AG09319 (cell line): Measurements from ENCODE around the gene PSD.

Experiments
- DNase-seq: peaks from one replicate; pipeline ENCODE4 v3.0.0-alpha.2; 2010; ENCODE audit warnings: low read depth; ENCODE audit errors: extremely low read depth
- TF ChIP-seq, protein P1 (sequence below): IDR thresholded peaks from 2 replicates; pipeline ENCODE4 v1.5.1; 2011; ENCODE audit warnings: low read depth, mild to moderate bottlenecking, inconsistent platforms, low read length, moderate library complexity

Gene PSD

DNA sequence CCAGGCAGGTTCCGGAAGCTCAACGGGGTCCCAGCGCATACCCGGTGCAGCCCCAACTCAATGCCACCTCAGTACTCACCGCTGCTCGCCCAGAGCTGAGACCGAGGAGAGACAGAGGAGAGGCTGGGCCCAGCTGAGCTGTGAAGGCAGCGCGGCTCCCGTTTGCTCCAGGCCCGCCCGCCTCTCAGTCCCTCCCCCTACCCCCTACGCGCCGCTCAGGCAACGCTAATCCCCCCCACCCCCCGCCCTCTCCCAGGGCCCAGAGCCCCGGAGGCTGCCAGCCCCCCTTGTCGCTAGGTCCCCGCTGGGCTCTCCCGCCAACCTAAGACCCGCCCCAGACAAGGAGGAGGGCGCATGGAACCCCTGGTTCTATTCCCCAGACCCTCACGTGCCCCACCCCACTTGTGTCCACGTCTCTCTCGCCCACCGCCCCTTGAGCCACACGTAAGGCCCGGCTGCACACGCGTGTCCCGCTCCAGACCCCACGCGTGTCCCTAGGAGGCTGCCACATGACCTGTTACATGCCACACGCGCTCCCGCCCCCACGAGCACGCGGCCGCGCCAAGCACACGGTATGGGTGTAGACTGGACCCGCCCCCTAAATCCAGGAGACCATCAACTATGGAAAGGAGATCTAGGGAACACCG lies at the start of gene PSD:
PSD (minus strand) TSS at position 164 of the 647 bp plus-strand sequence. CDS start 1,747 bp downstream, outside the sequence.
- TF ChIP-seq, protein P1, sequence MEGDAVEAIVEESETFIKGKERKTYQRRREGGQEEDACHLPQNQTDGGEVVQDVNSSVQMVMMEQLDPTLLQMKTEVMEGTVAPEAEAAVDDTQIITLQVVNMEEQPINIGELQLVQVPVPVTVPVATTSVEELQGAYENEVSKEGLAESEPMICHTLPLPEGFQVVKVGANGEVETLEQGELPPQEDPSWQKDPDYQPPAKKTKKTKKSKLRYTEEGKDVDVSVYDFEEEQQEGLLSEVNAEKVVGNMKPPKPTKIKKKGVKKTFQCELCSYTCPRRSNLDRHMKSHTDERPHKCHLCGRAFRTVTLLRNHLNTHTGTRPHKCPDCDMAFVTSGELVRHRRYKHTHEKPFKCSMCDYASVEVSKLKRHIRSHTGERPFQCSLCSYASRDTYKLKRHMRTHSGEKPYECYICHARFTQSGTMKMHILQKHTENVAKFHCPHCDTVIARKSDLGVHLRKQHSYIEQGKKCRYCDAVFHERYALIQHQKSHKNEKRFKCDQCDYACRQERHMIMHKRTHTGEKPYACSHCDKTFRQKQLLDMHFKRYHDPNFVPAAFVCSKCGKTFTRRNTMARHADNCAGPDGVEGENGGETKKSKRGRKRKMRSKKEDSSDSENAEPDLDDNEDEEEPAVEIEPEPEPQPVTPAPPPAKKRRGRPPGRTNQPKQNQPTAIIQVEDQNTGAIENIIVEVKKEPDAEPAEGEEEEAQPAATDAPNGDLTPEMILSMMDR: no peak
- DNase-seq: no peak

DNA sequence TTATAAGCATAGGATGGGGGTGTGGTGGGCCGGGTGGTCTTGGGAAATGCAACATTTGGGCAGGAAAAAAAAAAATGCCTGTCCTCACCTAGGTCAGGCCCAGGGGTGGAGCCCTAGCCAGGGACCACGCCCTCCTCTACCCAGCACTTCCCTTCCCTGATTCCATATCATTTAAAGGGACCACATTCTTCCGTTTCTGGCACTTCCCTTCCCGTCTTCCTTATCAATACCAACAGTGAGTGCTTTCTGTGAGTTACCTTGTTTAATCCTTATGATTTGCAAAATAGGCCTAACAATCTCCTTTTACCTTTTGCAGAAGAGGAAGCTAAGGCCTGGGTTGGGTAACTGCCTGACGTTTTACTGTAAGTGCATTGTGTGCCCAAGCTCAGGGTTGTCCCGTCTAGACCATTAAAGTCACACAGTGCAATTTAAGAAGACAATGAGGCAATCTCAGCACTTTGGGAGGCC lies 49.4 kb upstream of the PSD start:
- no peak for DNase-seq
- TF ChIP-seq, protein P1: no peak

DNA sequence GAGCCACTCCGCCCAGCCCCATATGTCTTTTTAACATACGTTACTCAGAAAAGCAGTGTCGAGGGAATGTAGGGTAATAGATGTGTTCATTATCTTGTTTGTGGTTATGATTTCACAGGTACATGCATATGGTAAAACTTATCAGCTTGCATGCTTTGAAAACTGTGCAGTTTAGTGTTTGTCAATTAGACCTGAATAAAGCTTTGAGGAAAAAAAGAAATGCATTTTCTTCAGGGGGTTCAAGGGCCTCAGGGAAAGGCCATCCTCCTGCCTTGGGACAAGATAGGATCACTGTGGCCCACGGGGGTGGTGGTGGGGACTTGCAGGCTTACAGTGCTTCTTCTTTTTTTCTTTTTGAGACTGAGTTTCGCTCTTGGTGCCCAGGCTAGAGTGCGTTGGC lies 48.7 kb upstream of the PSD start:
- no peak for DNase-seq
- TF ChIP-seq, protein P1: no peak

DNA sequence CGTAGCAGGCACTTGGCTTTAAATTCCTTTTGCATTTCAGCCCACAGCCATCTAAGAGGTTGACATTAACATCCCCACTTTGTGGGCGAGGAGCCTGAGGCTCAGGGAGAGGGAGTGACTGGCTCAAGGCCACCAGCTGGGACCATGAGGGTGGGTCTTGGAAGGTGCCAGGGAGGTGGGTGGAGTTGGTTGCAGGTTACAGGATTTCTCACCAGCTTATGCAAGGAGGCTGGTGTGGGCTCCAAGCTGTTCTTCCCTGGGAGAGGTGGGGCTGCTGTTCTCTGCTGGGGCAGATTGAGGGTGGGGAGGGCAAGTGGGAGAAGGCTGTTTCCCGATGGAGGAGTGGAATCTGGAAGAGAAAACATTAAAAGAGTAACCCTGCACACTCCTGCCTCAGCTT lies 46.9 kb upstream of the PSD start:
- DNase-seq: no peak
- TF ChIP-seq, protein P1: no peak

DNA sequence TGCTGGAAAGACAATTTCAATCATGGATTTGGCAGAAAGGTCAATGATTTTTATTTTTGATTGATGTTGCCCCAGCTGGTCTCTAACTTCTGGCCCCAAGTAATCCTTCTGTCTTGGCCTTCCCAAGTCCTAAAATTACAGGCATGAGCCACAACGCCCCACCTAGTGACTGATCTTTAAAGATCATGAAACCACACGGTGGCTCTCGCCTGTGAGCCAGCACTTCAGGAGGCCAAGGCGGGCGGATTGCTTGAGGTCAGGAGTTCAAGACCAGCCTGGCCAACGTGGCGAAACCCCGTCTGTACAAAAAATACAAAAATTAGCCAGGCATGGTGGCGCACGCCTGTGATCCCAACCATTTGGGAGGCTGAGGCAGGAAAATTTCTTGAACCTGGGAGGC lies 45.4 kb upstream of the PSD start:
- TF ChIP-seq, protein P1: no peak
- no peak for DNase-seq

DNA sequence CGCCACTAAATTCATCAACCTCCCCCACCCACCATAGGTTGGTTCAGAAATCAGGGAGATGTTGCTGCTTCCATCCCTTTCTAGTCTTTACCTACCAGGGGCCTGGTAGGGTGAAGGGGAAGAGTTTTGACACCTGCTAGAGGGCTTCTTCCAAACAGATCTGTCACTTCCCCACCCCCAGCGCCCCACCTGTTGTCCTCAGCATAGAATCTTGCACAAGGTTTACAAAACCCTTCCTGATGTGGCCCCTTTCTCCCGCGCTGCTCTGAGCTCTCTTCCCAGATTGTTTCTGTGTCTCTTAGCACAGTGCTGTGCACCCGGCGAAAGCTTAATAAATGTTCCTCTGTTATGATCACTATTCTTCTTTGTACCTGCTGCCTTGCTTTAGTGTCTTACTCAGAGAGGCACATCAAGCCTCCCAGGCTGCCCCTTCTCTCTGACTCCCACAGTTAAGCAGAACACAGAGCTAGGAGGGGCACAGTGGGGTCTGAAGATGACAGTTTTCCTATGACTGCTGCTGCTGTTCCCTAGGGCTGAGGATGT lies 44.0 kb upstream of the PSD start:
- TF ChIP-seq, protein P1: no peak
- DNase-seq: no peak

DNA sequence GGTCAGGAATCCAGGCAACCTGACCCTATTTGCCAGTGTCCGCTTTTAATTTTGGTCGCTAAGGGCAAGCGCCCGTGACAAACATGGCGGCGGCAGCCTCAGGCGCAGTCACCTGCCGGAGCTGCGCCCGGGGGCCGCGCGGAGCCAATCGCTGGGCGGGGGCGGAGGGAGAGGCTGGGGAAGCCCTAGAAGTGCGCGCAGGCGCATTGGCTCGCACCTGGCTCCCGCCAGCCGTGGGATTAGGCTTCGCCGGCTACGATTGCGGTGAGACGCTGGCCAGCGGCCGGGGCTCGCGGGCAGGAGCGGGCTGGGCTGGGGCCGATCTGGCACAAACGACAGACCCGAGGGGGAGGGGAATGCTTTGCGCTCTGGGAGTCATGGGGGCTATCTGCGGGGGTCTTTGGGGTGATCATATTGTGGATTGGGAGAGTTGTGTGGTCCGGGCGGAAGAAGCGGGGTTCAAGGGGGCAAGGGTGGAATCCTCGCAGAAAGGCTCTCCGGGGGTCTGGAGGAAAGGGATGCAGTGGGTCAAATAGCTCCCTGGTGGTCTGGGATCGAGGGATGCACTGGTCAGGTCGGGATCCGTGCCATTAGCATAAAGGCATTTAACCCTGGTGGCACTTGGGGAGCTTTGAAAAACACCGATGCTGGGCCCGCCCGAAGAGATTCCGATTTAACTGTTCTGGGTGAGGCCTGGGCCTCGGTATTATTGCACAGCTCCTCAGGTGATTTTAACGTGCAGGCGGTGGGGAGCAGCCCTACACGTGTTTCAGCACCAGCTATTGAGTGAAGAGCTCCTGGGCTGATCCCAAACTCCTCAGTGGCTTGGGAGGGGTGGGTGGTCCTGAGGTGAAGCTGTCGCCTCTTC lies 42.8 kb upstream of the PSD start:
- TF ChIP-seq, protein P1: no peak
- peak; percentile 30 for DNase-seq
